Tibial artery (tissue), 4 donors: ENCODE data around the gene MBTPS1.

Source experiments
- DNase-seq, 2 donors: peaks; one replicate each; pipeline ENCODE4 v3.0.0-alpha.2; 2019
- H3K27ac ChIP-seq, 2 donors: fragments of 200-600 bp; sonication (generic) in 1 of 2; 1 replicate in 1 of 2; 2 replicates in 1 of 2; pipeline ENCODE4 v1.5.1; 2018 to 2019; ENCODE audit warnings: mild to moderate bottlenecking in 1 of 2
- H3K27me3 ChIP-seq, 2 donors: fragments of 200-600 bp; sonication (generic) in 1 of 2; one replicate each; pipeline versions ENCODE4 v1.5.1 to v1.6.0; 2016 to 2019
- H3K36me3 ChIP-seq, 3 donors: fragments of 200-600 bp; sonication (generic) in 2 of 3; one replicate each; pipeline ENCODE4 v1.5.1; 2016 to 2019; ENCODE audit warnings: mild to moderate bottlenecking in 2 of 3
- H3K4me1 ChIP-seq, 4 donors: fragments of 200-600 bp; sonication (generic) in 2 of 4; 1 replicate in 3 of 4; 2 replicates in 1 of 4; pipeline ENCODE4 v1.5.1; 2016 to 2019
- H3K4me3 ChIP-seq, 2 donors: fragments of 200-600 bp; sonication (generic) in 1 of 2; 1 replicate in 1 of 2; 2 replicates in 1 of 2; pipeline ENCODE4 v1.5.1; 2018 to 2019; ENCODE audit warnings: mild to moderate bottlenecking in 2 of 2
- H3K9me3 ChIP-seq, 3 donors: fragments of 200-600 bp; sonication (generic) in 1 of 3; one replicate each; pipeline ENCODE4 v1.5.1; 2016 to 2019
- CTCF ChIP-seq, 2 experiments: fragments of 200-600 bp in 1 of 2; fragments of 450-650 bp in 1 of 2; IDR thresholded peaks; one replicate each; pipeline ENCODE4 v1.5.1; 2017 to 2019; ENCODE audit warnings: antibody characterized with exemption in 2 of 2, mild to moderate bottlenecking in 1 of 2, moderate library complexity in 1 of 2
- intact Hi-C: fragments of 100-400 bp; cut with DNase I; formaldehyde crosslinking; loops from one replicate; pipeline ENCODE4 v1.15.0; 2023; ENCODE audit warnings: low total_unique reads

MBTPS1 gene

GRCh38 chr16:84059946-84060901 is 56.5 kb downstream of the MBTPS1 start:
- peaks cover 74 to 100% (median 93%) of the 10 kb centered on the region in 3 donors for H3K36me3 ChIP-seq
- intact Hi-C loops, result loop anchor here (5.0 to 10.0 kb wide), 2 partner anchors 93 to 235 kb away; partner anchors contain the start of gene NECAB2
- no peaks in the 10 kb centered on the region for H3K4me1 ChIP-seq
- no peak overlapping the region for H3K4me3 ChIP-seq
- H3K9me3 ChIP-seq, result no peaks in the 10 kb centered on the region
- H3K27ac ChIP-seq, result no peak overlapping the region
- DNase-seq, result no peak
- no peak for TF ChIP-seq CTCF (IDR thresholded peaks at IDR 0.05)
- no peaks in the 10 kb centered on the region for H3K27me3 ChIP-seq

GRCh38 chr16:84059111-84059510 is 57.6 kb downstream of the MBTPS1 start:
- no peak for DNase-seq
- intact Hi-C loops, result no loop called here
- Histone ChIP-seq H3K36me3 (peaks cover 81 to 100% (median 95%) of the 10 kb centered on the region in 3 donors), H3K9me3 (no peaks in the 10 kb centered on the region), H3K4me1 (no peaks in the 10 kb centered on the region), H3K27ac (no peak overlapping the region), H3K27me3 (no peaks in the 10 kb centered on the region), H3K4me3 (no peak overlapping the region)
- no peak for TF ChIP-seq CTCF (IDR thresholded peaks at IDR 0.05)

- Histone ChIP-seq H3K9me3 (no peaks in the 10 kb centered on the region), H3K4me1 (no peaks in the 10 kb centered on the region), H3K4me3 (no peak overlapping the region), H3K36me3 (peaks cover 85 to 100% (median 99%) of the 10 kb centered on the region in 3 donors), H3K27ac (no peak overlapping the region), H3K27me3 (no peaks in the 10 kb centered on the region)
- no peak for DNase-seq
- no peak for TF ChIP-seq CTCF (IDR thresholded peaks at IDR 0.05)
- intact Hi-C loops, result no loop called here
Observed at GRCh38 chr16:84058664-84059063, 58.1 kb downstream of the MBTPS1 start.

- Histone ChIP-seq H3K4me3 (no peak overlapping the region), H3K4me1 (no peaks in the 10 kb centered on the region), H3K9me3 (no peaks in the 10 kb centered on the region), H3K36me3 (peaks cover 86 to 100% (median 99%) of the 10 kb centered on the region in 3 donors), H3K27ac (no peak overlapping the region), H3K27me3 (no peaks in the 10 kb centered on the region)
- intact Hi-C loops, result no loop called here
- no peak for TF ChIP-seq CTCF (IDR thresholded peaks at IDR 0.05)
- no peak for DNase-seq
Observed at GRCh38 chr16:84058211-84058610, 58.5 kb downstream of the MBTPS1 start.

- Histone ChIP-seq H3K36me3 (peaks cover 85 to 100% (median 97%) of the 10 kb centered on the region in 3 donors), H3K4me3 (no peak overlapping the region), H3K9me3 (no peaks in the 10 kb centered on the region), H3K27me3 (no peaks in the 10 kb centered on the region), H3K27ac (no peak overlapping the region), H3K4me1 (no peaks in the 10 kb centered on the region)
- TF ChIP-seq CTCF (IDR thresholded peaks at IDR 0.05), result no peak
- DNase-seq, result no peak
- intact Hi-C loops, result no loop called here
Observed at GRCh38 chr16:84056933-84057332, 59.8 kb downstream of the MBTPS1 start.
